HG02870 (cell line): ENCODE data around the gene MON1B.
"Not testable (repeated sequence)": the region's sequence is repeated elsewhere in the genome, so short reads cannot be mapped to it uniquely, and the experiment has no call there.

Experiments
- ATAC-seq: cut with Tn5 transposase; IDR thresholded peaks from one replicate; pipeline ENCODE4 v1.9.1; 2021; ENCODE audit warnings: mild to moderate bottlenecking, moderate library complexity; ENCODE audit not compliant: unreplicated experiment

Gene MON1B

GRCh38 chr16:77238593-77238992 lies 47.6 kb downstream of the MON1B start:
- ATAC-seq = no peak

DNA sequence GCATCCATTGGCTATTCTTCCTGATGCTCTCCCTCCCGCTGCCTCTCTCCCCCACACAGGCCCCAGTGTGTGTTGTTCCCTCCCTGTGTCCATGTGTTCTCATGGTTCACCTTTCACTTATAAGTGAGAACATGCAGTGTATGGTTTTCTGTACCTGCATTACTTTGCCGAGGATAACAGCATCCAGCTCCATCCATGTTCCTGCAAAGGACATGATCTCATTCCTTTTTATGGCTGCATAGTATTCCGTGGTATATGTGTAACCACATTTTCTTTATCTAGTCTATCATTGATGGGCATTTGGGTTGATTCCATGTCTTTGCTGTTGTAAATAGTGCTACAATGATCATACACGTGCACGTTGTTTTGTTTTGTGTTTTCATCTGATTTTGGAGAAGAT lies 51.5 kb downstream of the MON1B start:
- ATAC-seq = not testable (repeated sequence)

- ATAC-seq = no peak
Observed at GRCh38 chr16:77246150-77246549, 55.2 kb downstream of the MON1B start.

DNA sequence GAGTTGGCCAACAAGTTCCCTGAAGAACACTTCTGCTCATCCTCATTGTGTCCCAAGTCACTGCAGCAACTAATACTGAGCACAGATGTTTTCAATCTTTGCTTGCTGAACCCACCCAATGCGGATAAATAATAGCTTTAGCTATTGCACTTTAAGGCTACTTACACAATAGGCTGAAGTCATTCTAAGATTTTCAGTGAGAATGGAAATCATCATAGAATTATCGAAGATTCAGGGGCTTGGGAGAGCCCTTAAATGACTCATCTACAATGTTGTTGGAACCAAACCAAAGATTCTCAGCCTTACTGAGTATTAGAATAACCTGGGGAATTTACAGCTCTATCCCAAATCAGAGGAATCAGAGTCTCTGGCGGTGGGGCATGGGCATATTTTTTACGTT lies 59.4 kb downstream of the MON1B start:
- ATAC-seq = no peak
